Liver (tissue), 9 donors: Measurements from ENCODE around the gene SLC12A7. TPM values are rescaled to one million over a fixed set of nuclear protein-coding genes. Genes with fewer than 3 reads are reported as not detected.

Experiments
- DNase-seq: peaks from one replicate; pipeline ENCODE4 v3.0.0-alpha.2; 2017; ENCODE audit warnings: low spot score
- H3K27ac ChIP-seq, 2 donors: one replicate each; pipeline ENCODE4 v1.7.0; 2013; ENCODE audit warnings: inconsistent platforms in 2 of 2, low read length in 2 of 2, control low read depth in 1 of 2, low read depth in 1 of 2, mild to moderate bottlenecking in 1 of 2
- H3K27me3 ChIP-seq, 4 donors: one replicate each; pipeline versions ENCODE4 v1.6.1 to v1.7.0; 2013; ENCODE audit warnings: low read length in 3 of 4, inconsistent platforms in 1 of 4, mild to moderate bottlenecking in 1 of 4, moderate library complexity in 1 of 4; ENCODE audit not compliant: control insufficient read depth in 4 of 4, insufficient read depth in 4 of 4
- H3K36me3 ChIP-seq, 4 donors: one replicate each; pipeline versions ENCODE4 v1.6.1 to v1.7.0; 2013; ENCODE audit warnings: low read length in 3 of 4, mild to moderate bottlenecking in 3 of 4, low read depth in 1 of 4, moderate library complexity in 1 of 4; ENCODE audit not compliant: control insufficient read depth in 4 of 4, insufficient read depth in 3 of 4
- H3K4me1 ChIP-seq, 4 donors: one replicate each; pipeline versions ENCODE4 v1.6.1 to v1.7.0; 2013; ENCODE audit warnings: low read length in 3 of 4, mild to moderate bottlenecking in 3 of 4, moderate library complexity in 1 of 4; ENCODE audit not compliant: control insufficient read depth in 4 of 4, insufficient read depth in 4 of 4
- H3K4me3 ChIP-seq, 3 donors: one replicate each; pipeline versions ENCODE4 v1.6.1 to v1.7.0; 2013; ENCODE audit warnings: low read length in 3 of 3, control low read depth in 1 of 3, low read depth in 1 of 3, mild to moderate bottlenecking in 1 of 3
- H3K9ac ChIP-seq, 2 donors: one replicate each; pipeline ENCODE4 v1.7.0; 2013; ENCODE audit warnings: low read length in 2 of 2, mild to moderate bottlenecking in 2 of 2, moderate library complexity in 2 of 2, control low read depth in 1 of 2, low read depth in 1 of 2
- H3K9me3 ChIP-seq, 4 donors: one replicate each; pipeline versions ENCODE4 v1.6.1 to v1.7.0; 2013; ENCODE audit warnings: low read length in 3 of 4; ENCODE audit not compliant: control insufficient read depth in 4 of 4
- ATF3 ChIP-seq: IDR thresholded peaks from 2 replicates; pipeline ENCODE4 v1.6.1; 2016; ENCODE audit warnings: antibody characterized with exemption
- CTCF ChIP-seq: fragments of 150-350 bp; IDR thresholded peaks from 2 replicates; pipeline ENCODE4 v1.5.1; 2017; ENCODE audit warnings: improper control_type of control experiment, low read depth, low read length; ENCODE audit not compliant: missing input control
- EGR1 ChIP-seq, 2 donors: IDR thresholded peaks; 2 replicates each; pipeline ENCODE4 v1.6.1; 2016 to 2018; ENCODE audit warnings: antibody characterized with exemption in 2 of 2, low read depth in 2 of 2
- FOXA1 ChIP-seq: IDR thresholded peaks from 2 replicates; pipeline ENCODE4 v1.6.1; 2016; ENCODE audit warnings: antibody characterized with exemption
- FOXA2 ChIP-seq: IDR thresholded peaks from 2 replicates; pipeline ENCODE4 v1.6.1; 2016; ENCODE audit warnings: antibody characterized with exemption
- GABPA ChIP-seq, 2 donors: IDR thresholded peaks in 1 of 2; conservative IDR thresholded peaks in 1 of 2; 2 replicates each; pipeline ENCODE4 v1.6.1; 2016; ENCODE audit warnings: antibody characterized with exemption in 2 of 2, mild to moderate bottlenecking in 1 of 2, moderate library complexity in 1 of 2
- HNF4A ChIP-seq, 2 donors: conservative IDR thresholded peaks; 2 replicates each; pipeline ENCODE4 v1.6.1; 2016; ENCODE audit warnings: antibody characterized with exemption in 2 of 2, mild to moderate bottlenecking in 2 of 2
- HNF4G ChIP-seq: IDR thresholded peaks from 2 replicates; pipeline ENCODE4 v1.6.1; 2016; ENCODE audit warnings: antibody characterized with exemption
- JUND ChIP-seq, 2 donors: IDR thresholded peaks; 2 replicates each; pipeline ENCODE4 v1.6.1; 2016; ENCODE audit warnings: antibody characterized with exemption in 2 of 2
- MAX ChIP-seq: IDR thresholded peaks from 2 replicates; pipeline ENCODE4 v1.6.1; 2016; ENCODE audit warnings: antibody characterized with exemption
- NR2F2 ChIP-seq: IDR thresholded peaks from 2 replicates; pipeline ENCODE4 v1.6.1; 2016; ENCODE audit warnings: antibody characterized with exemption
- RAD21 ChIP-seq, 2 donors: IDR thresholded peaks; 2 replicates each; pipeline ENCODE4 v1.6.1; 2016; ENCODE audit warnings: antibody characterized with exemption in 2 of 2, mild to moderate bottlenecking in 2 of 2
- RXRA ChIP-seq, 2 donors: IDR thresholded peaks; 2 replicates each; pipeline ENCODE4 v1.6.1; 2017 to 2018; ENCODE audit warnings: antibody characterized with exemption in 2 of 2, mild to moderate bottlenecking in 1 of 2
- SP1 ChIP-seq: IDR thresholded peaks from 2 replicates; pipeline ENCODE4 v1.6.1; 2018; ENCODE audit warnings: antibody characterized with exemption, mild to moderate bottlenecking
- TAF1 ChIP-seq: conservative IDR thresholded peaks from 2 replicates; pipeline ENCODE4 v1.6.1; 2016; ENCODE audit warnings: antibody characterized with exemption, mild to moderate bottlenecking
- YY1 ChIP-seq: IDR thresholded peaks from 2 replicates; pipeline ENCODE4 v1.6.1; 2016; ENCODE audit warnings: antibody characterized with exemption, mild to moderate bottlenecking
- WGBS: extraction: QIAGEN DNeasy Blood & Tissue Kit; methylation state at CpG from one replicate; pipeline ENCODE4 v1.1.7; 2013; 5-methylcytosine and 5-hydroxymethylcytosine counted together
- polyA plus RNA-seq, 2 donors: library from polyadenylated mRNA; stranded (reverse) in 1 of 2; unstranded in 1 of 2; fragments of 200-250 nt in 1 of 2; fragments of >200 nt in 1 of 2; fragmentation: Nextera tagmentation in 1 of 2; extraction: Ambion mirVana in 1 of 2; gene quantifications; one replicate each; pipeline versions ENCODE4 v1.2.1 to v1.2.3, GENCODE V29; 2013 to 2015
- total RNA-seq, 2 donors: library from RNA; depleted of rRNA; stranded (reverse); fragments of >200 nt; gene quantifications; one replicate each; pipeline ENCODE4 v1.2.3, GENCODE V29; 2014
- donor health status: healthy.
- donor health status: healthy.
- donor health status: healthy.
- donor health status: healthy.
- donor health status: healthy.

Gene SLC12A7
- total and polyA plus RNA-seq, 4 donors: 12.3 to 64.2 (median 28.9) TPM

- Histone ChIP-seq H3K4me1 (peaks cover 16 to 47% (median 30%) of the 10 kb centered on the region in 4 donors), H3K27ac (peak overlapping the region in 1 of 2 donors; percentile 15), H3K9me3 (no peaks in the 10 kb centered on the region), H3K9ac (no peak overlapping the region), H3K27me3 (no peaks in the 10 kb centered on the region), H3K4me3 (no peak overlapping the region), H3K36me3 (peaks cover 5 to 26% (median 15%) of the 10 kb centered on the region in 4 donors)
- 41% methylated on average over 26 of the region's 26 CpGs for WGBS
- no peak for DNase-seq
- peak in 1 of 2 donors; percentile 43 for TF ChIP-seq RXRA (IDR thresholded peaks at IDR 0.05)
- no peak for TF ChIP-seq GABPA (IDR thresholded peaks at IDR 0.05 in 1 of 2, conservative IDR thresholded peaks at IDR 0.05 in 1 of 2)
- no peak for TF ChIP-seq YY1
- TF ChIP-seq MAX: peak; percentile 48
- no peak for TF ChIP-seq JUND (IDR thresholded peaks at IDR 0.05)
- no peak for TF ChIP-seq FOXA2
- no peak for TF ChIP-seq SP1
- no peak for TF ChIP-seq NR2F2
- TF ChIP-seq HNF4A (conservative IDR thresholded peaks at IDR 0.05): peak in 1 of 2 donors; percentile 54
- no peak for TF ChIP-seq EGR1 (IDR thresholded peaks at IDR 0.05; ENCODE audit: low read depth in 2 of 2)
- no peak for TF ChIP-seq HNF4G
These were observed 18.5 kb downstream of the SLC12A7 start for GRCh38 chr5:1093361-1093760.

GRCh38 chr5:1092122-1092521 lies 19.7 kb downstream of the SLC12A7 start:
- H3K4me3 ChIP-seq: no peak overlapping the region
- no peak overlapping the region for H3K9ac ChIP-seq
- H3K27ac ChIP-seq: peak overlapping the region in 1 of 2 donors; percentile 33
- H3K27me3 ChIP-seq: no peaks in the 10 kb centered on the region
- 80% methylated on average over 14 of the region's 14 CpGs for WGBS
- H3K4me1 ChIP-seq: peaks cover 16 to 45% (median 30%) of the 10 kb centered on the region in 4 donors
- no peaks in the 10 kb centered on the region for H3K9me3 ChIP-seq
- TF ChIP-seq NR2F2 (peak; percentile 35), FOXA1 (no peak)
- peaks cover 14 to 38% (median 25%) of the 10 kb centered on the region in 4 donors for H3K36me3 ChIP-seq
- no peak for DNase-seq

GRCh38 chr5:1091632-1092031 lies 20.2 kb downstream of the SLC12A7 start:
- H3K9ac ChIP-seq: no peak overlapping the region
- peaks cover 18 to 43% (median 28%) of the 10 kb centered on the region in 4 donors for H3K36me3 ChIP-seq
- H3K4me3 ChIP-seq: no peak overlapping the region
- no peaks in the 10 kb centered on the region for H3K9me3 ChIP-seq
- H3K27ac ChIP-seq: peak overlapping the region; percentile 14 to 33
- WGBS: 89% methylated on average over 23 of the region's 23 CpGs
- H3K4me1 ChIP-seq: peaks cover 16 to 42% (median 30%) of the 10 kb centered on the region in 4 donors
- H3K27me3 ChIP-seq: no peaks in the 10 kb centered on the region
- TF ChIP-seq CTCF (no peak), RXRA (IDR thresholded peaks at IDR 0.05) (no peak), YY1 (no peak), HNF4A (conservative IDR thresholded peaks at IDR 0.05) (no peak), RAD21 (IDR thresholded peaks at IDR 0.05) (no peak), MAX (no peak), EGR1 (IDR thresholded peaks at IDR 0.05; ENCODE audit: low read depth in 2 of 2) (no peak), TAF1 (no peak), ATF3 (no peak), GABPA (IDR thresholded peaks at IDR 0.05 in 1 of 2, conservative IDR thresholded peaks at IDR 0.05 in 1 of 2) (no peak), NR2F2 (no peak)
- no peak for DNase-seq
